Tibial nerve (tissue), 4 donors: ENCODE data around the gene SV2B.

Experiments used
- EP300 ChIP-seq, 2 donors: sonication (generic); formaldehyde crosslinking; IDR thresholded peaks; one replicate each; pipeline ENCODE4 v1.6.1; 2017; ENCODE audit warnings: antibody characterized with exemption in 2 of 2, mild to moderate bottlenecking in 1 of 2
- POLR2A ChIP-seq, 2 donors: fragments of 450-650 bp; IDR thresholded peaks; one replicate each; pipeline ENCODE4 v1.6.1; 2017; ENCODE audit warnings: antibody characterized with exemption in 2 of 2, mild to moderate bottlenecking in 2 of 2, moderate library complexity in 2 of 2
- TF ChIP-seq, protein P1 (sequence below), 5 experiments: fragments of 200-600 bp in 3 of 5; fragments of 450-650 bp in 2 of 5; sonication (generic) in 3 of 5; IDR thresholded peaks; one replicate each; pipeline ENCODE4 v1.5.1; 2016 to 2019; ENCODE audit warnings: antibody characterized with exemption in 5 of 5, mild to moderate bottlenecking in 3 of 5, moderate library complexity in 2 of 5

DNA sequence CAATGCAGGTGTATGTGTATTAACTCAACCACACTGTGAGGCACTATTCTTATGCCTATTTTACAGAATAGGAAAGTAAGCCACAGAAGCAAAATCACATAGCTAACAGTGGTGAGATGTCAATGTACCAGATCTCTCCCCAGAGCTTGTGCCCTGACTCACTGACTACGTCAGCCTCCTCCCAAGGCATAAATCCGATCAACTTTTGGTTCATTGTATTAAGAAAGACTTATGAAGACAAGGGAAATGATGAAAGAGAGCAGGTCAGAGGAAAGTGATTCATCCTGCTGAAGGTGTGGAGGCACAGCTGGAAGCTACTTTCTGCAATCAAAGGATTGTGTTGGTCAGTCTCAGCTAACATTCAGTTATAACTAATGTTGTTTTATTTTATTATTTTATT is 33.0 kb upstream of the SV2B start:
- TF ChIP-seq, protein P1, sequence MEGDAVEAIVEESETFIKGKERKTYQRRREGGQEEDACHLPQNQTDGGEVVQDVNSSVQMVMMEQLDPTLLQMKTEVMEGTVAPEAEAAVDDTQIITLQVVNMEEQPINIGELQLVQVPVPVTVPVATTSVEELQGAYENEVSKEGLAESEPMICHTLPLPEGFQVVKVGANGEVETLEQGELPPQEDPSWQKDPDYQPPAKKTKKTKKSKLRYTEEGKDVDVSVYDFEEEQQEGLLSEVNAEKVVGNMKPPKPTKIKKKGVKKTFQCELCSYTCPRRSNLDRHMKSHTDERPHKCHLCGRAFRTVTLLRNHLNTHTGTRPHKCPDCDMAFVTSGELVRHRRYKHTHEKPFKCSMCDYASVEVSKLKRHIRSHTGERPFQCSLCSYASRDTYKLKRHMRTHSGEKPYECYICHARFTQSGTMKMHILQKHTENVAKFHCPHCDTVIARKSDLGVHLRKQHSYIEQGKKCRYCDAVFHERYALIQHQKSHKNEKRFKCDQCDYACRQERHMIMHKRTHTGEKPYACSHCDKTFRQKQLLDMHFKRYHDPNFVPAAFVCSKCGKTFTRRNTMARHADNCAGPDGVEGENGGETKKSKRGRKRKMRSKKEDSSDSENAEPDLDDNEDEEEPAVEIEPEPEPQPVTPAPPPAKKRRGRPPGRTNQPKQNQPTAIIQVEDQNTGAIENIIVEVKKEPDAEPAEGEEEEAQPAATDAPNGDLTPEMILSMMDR (IDR thresholded peaks at IDR 0.05), result no peak
- TF ChIP-seq POLR2A (IDR thresholded peaks at IDR 0.05) (no peak), EP300 (IDR thresholded peaks at IDR 0.05) (no peak)
